AG08396 (cell line): ENCODE data around the gene SMOC1.

Experiments used
- DNase-seq: peaks from one replicate; pipeline ENCODE4 v3.0.0; 2012; ENCODE audit warnings: low spot score, mixed read lengths

Gene SMOC1

GRCh38 chr14:69863083-69863482 is 16.1 kb upstream of the SMOC1 start:
- DNase-seq, result no peak

GRCh38 chr14:69865701-69866365 is 13.4 kb upstream of the SMOC1 start:
- DNase-seq, result no peak

DNA sequence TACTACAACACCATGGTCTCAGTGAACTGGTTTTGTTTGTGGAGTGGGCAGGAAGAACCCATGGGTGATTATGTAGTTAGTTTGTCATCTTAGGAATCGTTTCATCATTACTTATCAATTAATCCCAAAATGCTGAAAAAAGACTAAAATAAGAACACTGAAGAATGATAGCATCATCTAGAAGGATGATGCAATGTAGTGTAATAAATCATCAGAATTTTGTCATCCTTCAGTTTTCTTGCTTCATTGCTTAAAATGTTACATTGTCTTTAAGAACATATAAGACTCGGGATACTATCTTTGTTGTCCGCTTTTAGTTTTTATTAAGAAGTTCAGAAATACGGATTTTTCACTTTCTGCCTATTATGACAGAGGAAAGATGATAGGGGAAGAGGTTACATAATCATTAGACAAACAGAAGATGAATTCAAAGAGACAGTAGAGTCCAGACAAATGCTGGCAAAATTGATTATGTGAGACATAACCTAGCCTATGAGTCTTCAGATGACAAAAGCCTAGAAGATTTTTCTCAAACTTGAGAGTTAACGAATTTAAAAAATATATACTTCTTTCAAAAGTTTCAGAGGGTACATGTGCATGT is 10.8 kb upstream of the SMOC1 start:
- no peak for DNase-seq

- no peak for DNase-seq
Measured at GRCh38 chr14:69870613-69871012, 8.6 kb upstream of the SMOC1 start.

- no peak for DNase-seq
Measured at GRCh38 chr14:69873877-69874780, 5.1 kb upstream of the SMOC1 start.

DNA sequence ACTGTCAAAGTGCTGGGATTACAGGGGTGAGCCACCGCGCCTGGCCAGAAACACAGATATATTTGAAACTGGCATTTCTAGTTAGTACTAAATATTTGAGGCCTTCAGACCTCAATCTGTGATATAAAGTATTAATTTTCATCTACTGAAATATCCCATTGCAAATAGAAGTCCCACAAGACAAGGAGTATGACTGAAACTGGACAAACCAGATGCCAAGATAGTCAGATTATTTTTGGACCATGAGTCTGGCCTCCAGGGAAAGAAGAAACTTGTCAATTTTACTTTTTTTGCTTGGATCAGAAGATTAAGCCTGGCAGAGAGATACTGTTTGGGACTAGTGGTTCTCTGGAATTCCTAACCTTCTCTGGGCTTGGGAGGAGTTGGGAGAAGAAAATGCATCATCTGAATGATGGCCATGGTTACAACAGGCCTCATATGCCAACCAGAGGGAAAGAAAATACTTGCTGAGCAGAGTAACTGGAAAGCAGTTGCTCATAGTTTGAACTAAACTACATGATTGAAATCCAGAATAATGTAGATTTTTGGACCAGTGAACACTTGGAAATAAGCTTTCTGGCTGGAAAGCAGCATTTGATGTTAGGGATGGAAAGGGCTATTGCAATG is 2.9 kb upstream of the SMOC1 start:
- no peak for DNase-seq

- no peak for DNase-seq
Measured at GRCh38 chr14:69876848-69877306, 2.3 kb upstream of the SMOC1 start.

- no peak for DNase-seq
Measured at GRCh38 chr14:69877492-69877891, 1.7 kb upstream of the SMOC1 start.

DNA sequence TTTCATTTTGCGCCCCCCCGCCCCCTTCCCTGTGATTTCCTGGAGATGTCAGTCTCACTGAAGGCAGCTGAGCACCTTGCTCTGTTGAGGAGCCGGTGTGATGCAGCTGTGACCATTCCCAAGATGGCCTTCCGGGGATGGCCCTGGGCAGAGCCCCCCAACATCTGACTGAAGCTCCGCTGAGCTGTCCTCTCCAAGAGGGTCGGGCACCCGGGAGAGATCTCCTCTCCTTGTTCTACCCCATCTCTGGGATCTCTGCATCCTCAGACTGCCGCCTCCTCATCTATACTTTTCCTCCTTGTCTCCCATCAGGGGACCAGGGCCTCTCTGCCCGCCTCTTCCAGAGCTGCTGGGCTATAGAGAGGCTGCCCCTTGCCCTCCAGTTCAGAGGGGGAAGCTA is 965 bp upstream of the SMOC1 start:
- no peak for DNase-seq

- DNase-seq, result no peak
Measured at GRCh38 chr14:69880044-69880487, 850 bp downstream of the SMOC1 start.

DNA sequence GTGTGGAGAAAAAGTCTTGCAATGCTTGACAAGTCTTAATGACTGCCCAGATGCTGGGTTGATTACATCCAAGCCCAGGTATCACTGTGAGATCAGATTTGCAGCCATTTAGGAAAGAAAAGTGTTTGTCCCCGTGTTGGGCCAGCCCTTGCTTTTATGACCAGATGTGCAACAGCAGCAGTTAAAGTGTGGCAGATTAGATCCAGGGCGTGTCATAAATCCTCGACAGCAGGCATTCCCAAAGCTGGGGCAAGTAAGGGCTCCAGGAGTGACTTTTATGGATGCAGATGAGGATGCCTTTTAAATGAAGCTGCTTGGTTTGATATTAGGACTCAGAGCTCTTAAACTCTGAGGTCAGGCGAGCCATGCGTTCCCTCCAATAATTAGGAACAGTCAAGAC is 1.7 kb downstream of the SMOC1 start:
- DNase-seq, result no peak

- DNase-seq, result no peak
Measured at GRCh38 chr14:69882116-69882864, 3.1 kb downstream of the SMOC1 start.

- DNase-seq, result no peak
Measured at GRCh38 chr14:69882915-69883314, 3.7 kb downstream of the SMOC1 start.

- peak; percentile 48 for DNase-seq
Measured at GRCh38 chr14:69886453-69887242, 7.4 kb downstream of the SMOC1 start.

DNA sequence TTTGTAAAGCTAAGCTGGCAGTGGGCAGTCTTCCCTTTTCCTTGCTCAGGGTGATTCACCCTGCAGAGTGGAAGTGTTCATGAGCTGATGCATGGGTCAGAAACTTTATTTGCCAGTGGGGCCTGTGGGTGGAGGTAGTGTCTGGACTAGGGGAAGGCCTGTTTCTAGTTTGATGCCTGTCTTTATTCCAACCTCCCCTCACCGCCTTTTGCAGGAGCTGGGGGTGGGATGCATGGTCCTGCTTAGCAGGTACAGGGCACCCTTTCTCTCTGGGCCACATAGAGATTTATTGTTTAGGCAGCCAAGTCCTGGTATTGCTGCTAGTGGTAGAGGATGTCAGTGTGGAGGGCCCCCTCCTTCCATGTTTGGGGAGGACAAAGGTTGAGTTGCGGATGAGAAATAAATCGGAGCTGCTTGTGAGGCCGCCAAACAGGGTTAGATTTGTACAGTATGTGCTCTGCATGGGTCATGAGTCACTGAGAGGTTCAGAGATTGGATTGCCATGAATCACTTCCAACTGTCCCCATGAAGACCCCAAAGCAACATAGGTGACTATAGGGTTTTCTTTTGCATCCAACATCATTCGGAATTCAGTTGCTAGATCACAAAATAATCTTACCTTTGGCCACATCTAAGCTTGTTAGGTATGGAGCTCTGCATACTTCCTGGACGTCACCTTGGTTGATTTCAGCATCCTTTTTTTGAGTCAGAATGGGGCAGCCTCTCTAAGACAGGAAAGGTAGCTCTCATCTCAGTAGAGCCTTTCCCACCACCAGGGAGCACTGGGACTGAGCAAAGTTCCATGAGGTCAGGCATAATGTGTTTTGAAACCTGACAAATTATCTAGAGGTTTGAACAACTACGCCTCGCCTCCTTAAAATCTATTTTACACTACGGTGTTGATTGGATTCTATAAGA is 8.8 kb downstream of the SMOC1 start:
- DNase-seq, result no peak

GRCh38 chr14:69891422-69891821 is 12.2 kb downstream of the SMOC1 start:
- no peak for DNase-seq

- no peak for DNase-seq
Measured at GRCh38 chr14:69895109-69895508, 15.9 kb downstream of the SMOC1 start.

GRCh38 chr14:69896080-69896479 is 16.9 kb downstream of the SMOC1 start:
- DNase-seq, result no peak

GRCh38 chr14:69896972-69897371 is 17.8 kb downstream of the SMOC1 start:
- no peak for DNase-seq

- no peak for DNase-seq
Measured at GRCh38 chr14:69900603-69901002, 21.4 kb downstream of the SMOC1 start.
